Brain microvascular endothelial cell (primary cell): Measurements from ENCODE around the gene CD248.

Experiments
- DNase-seq: peaks from one replicate; pipeline ENCODE4 v3.0.0-alpha.2; 2020
- H3K27ac ChIP-seq: fragments of 250-450 bp; sonication (Bioruptor Pico); 2 replicates; pipeline ENCODE4 v1.5.1; 2020; ENCODE audit warnings: mild to moderate bottlenecking, moderate library complexity
- H3K27me3 ChIP-seq: fragments of 250-450 bp; sonication (Bioruptor Pico); replicated peaks from 2 replicates; pipeline ENCODE4 v1.5.1; 2020; ENCODE audit warnings: mild to moderate bottlenecking
- H3K36me3 ChIP-seq: fragments of 250-450 bp; sonication (Bioruptor Pico); replicated peaks from 2 replicates; pipeline ENCODE4 v1.5.1; 2020; ENCODE audit warnings: mild to moderate bottlenecking
- H3K4me3 ChIP-seq: 2 replicates; pipeline ENCODE4 v1.5.1; 2011; ENCODE audit warnings: low read depth, mild to moderate bottlenecking, control low read depth, low read length, moderate library complexity
- CTCF ChIP-seq: IDR thresholded peaks from 2 replicates; pipeline ENCODE4 v1.5.1; 2011; ENCODE audit warnings: low read depth, mild to moderate bottlenecking, moderate library complexity, low read length, control low read depth, inconsistent platforms; ENCODE audit errors: missing control alignments
- in situ Hi-C: cut with HindIII; loops from 2 replicates; pipeline ENCODE4 v1.10.0; 2017; ENCODE audit warnings: low sequenced_read_pairs, low pct_ligation_motif_present

The CD248 gene

GRCh38 chr11:66282468-66283455, 34.1 kb downstream of the CD248 start:
- peak; percentile 94 for DNase-seq
- Histone ChIP-seq H3K27me3 (no peaks in the 10 kb centered on the region), H3K4me3 (no peak overlapping the region), H3K36me3 (peaks cover 15% of the 10 kb centered on the region), H3K27ac (no peak overlapping the region)
- in situ Hi-C loops = no loop called here
- peak; percentile 96 for TF ChIP-seq CTCF

- in situ Hi-C loops = no loop called here
- TF ChIP-seq CTCF = no peak
- H3K27ac ChIP-seq = no peak overlapping the region
- no peak for DNase-seq
- no peaks in the 10 kb centered on the region for H3K27me3 ChIP-seq
- peaks cover 12% of the 10 kb centered on the region for H3K36me3 ChIP-seq
- no peak overlapping the region for H3K4me3 ChIP-seq
Observed at GRCh38 chr11:66281776-66282467, 34.9 kb downstream of the CD248 start.

GRCh38 chr11:66281001-66281400, 35.8 kb downstream of the CD248 start:
- Histone ChIP-seq H3K36me3 (peaks cover 8% of the 10 kb centered on the region), H3K27ac (no peak overlapping the region), H3K4me3 (no peak overlapping the region), H3K27me3 (no peaks in the 10 kb centered on the region)
- in situ Hi-C loops = no loop called here
- no peak for TF ChIP-seq CTCF
- no peak for DNase-seq

- TF ChIP-seq CTCF = peak; percentile 26
- no peak for DNase-seq
- no peak overlapping the region for H3K4me3 ChIP-seq
Observed at GRCh38 chr11:66280428-66280827, 36.4 kb downstream of the CD248 start.

GRCh38 chr11:66279092-66279734, 37.6 kb downstream of the CD248 start:
- H3K36me3 ChIP-seq = peaks cover 18% of the 10 kb centered on the region
- DNase-seq = no peak
- in situ Hi-C loops = no loop called here
- no peak for TF ChIP-seq CTCF
- no peak overlapping the region for H3K27ac ChIP-seq
- no peaks in the 10 kb centered on the region for H3K27me3 ChIP-seq
- no peak overlapping the region for H3K4me3 ChIP-seq

More at GRCh38 chr11:66280428-66280827, 36.4 kb downstream of the CD248 start:
- Histone ChIP-seq H3K36me3 (peaks cover 12% of the 10 kb centered on the region), H3K27me3 (no peaks in the 10 kb centered on the region), H3K27ac (no peak overlapping the region)
- in situ Hi-C loops = no loop called here
